Endodermal cell (in vitro differentiated cells): ENCODE measurements around the gene KCNH6. TPM values are rescaled to one million over a fixed set of nuclear protein-coding genes. Genes with fewer than 3 reads are reported as not detected.

Experiments
- DNase-seq: peaks from one replicate; pipeline ENCODE4 v3.0.0-alpha.2; 2017
- H3K27ac ChIP-seq: 2 replicates; pipeline ENCODE4 v1.5.1; 2013; ENCODE audit warnings: mild to moderate bottlenecking, low read depth, low read length, moderate library complexity
- H3K27me3 ChIP-seq: 2 replicates; pipeline ENCODE4 v1.6.1; 2013; ENCODE audit warnings: mild to moderate bottlenecking, low read length, moderate library complexity; ENCODE audit not compliant: insufficient read depth, control insufficient read depth, poor library complexity, severe bottlenecking
- H3K36me3 ChIP-seq: 2 replicates; pipeline ENCODE4 v1.7.0; 2013; ENCODE audit warnings: mild to moderate bottlenecking, low read length, moderate library complexity; ENCODE audit not compliant: control insufficient read depth, insufficient read depth
- H3K4me1 ChIP-seq: one replicate; pipeline ENCODE4 v1.7.0; 2013; ENCODE audit warnings: low read length; ENCODE audit not compliant: control insufficient read depth, insufficient read depth
- H3K4me3 ChIP-seq: 2 replicates; pipeline ENCODE4 v1.5.1; 2013; ENCODE audit warnings: mild to moderate bottlenecking, low read length, moderate library complexity
- H3K9ac ChIP-seq: 2 replicates; pipeline ENCODE4 v1.6.1; 2013; ENCODE audit warnings: mild to moderate bottlenecking, low read length, moderate library complexity; ENCODE audit not compliant: poor library complexity, severe bottlenecking; ENCODE audit errors: extremely low read depth
- H3K9me3 ChIP-seq: 2 replicates; pipeline ENCODE4 v1.6.1; 2013; ENCODE audit warnings: mild to moderate bottlenecking, low read length, moderate library complexity; ENCODE audit not compliant: control insufficient read depth
- H3K27ac Mint-ChIP-seq: 2 replicates; pipeline ENCODE4 v1.8.0; 2020; ENCODE audit warnings: mixed read lengths
- H3K27me3 Mint-ChIP-seq: 2 replicates; pipeline ENCODE4 v1.8.0; 2021; ENCODE audit warnings: mild to moderate bottlenecking, mixed read lengths; ENCODE audit not compliant: insufficient read depth
- H3K36me3 Mint-ChIP-seq: 2 replicates; pipeline ENCODE4 v1.8.0; 2020; ENCODE audit warnings: low read depth, mixed read lengths
- H3K4me1 Mint-ChIP-seq: 2 replicates; pipeline ENCODE4 v1.8.0; 2020; ENCODE audit warnings: mixed read lengths
- H3K4me3 Mint-ChIP-seq: 2 replicates; pipeline ENCODE4 v1.8.0; 2020; ENCODE audit warnings: mild to moderate bottlenecking, moderate library complexity, mixed read lengths
- H3K9me3 Mint-ChIP-seq: 2 replicates; pipeline ENCODE4 v1.8.0; 2020; ENCODE audit warnings: mild to moderate bottlenecking, mixed read lengths
- WGBS, 2 experiments: methylation state at CpG; one replicate each; pipeline versions ENCODE4 v1.1.5 to v1.1.7; 2013; ENCODE audit warnings: missing lambda C conversion rate in 2 of 2, mixed read lengths in 1 of 2; ENCODE audit not compliant: insufficient coverage in 1 of 2, insufficient read length in 1 of 2; 5-methylcytosine and 5-hydroxymethylcytosine counted together
- total RNA-seq, 2 donors: library from RNA; stranded (reverse); fragmentation: NEBNext Ultra II Directional in 1 of 2; extraction: Animal tissue kit (Norgen Biotek cat#: 25700) in 1 of 2; gene quantifications; 2 replicates in 1 of 2; 3 replicates in 1 of 2; pipeline ENCODE4 v1.2.1, GENCODE V29; 2021
- TF ChIP-seq, protein P1 (sequence below): fragments of 200-600 bp; sonication (generic); conservative IDR thresholded peaks from 2 replicates; pipeline ENCODE4 v1.5.0; 2021; ENCODE audit warnings: antibody characterized with exemption, mild to moderate bottlenecking

The KCNH6 gene
- total RNA-seq, 2 donors from 2014 or later: 0.79 to 0.95 TPM

DNA sequence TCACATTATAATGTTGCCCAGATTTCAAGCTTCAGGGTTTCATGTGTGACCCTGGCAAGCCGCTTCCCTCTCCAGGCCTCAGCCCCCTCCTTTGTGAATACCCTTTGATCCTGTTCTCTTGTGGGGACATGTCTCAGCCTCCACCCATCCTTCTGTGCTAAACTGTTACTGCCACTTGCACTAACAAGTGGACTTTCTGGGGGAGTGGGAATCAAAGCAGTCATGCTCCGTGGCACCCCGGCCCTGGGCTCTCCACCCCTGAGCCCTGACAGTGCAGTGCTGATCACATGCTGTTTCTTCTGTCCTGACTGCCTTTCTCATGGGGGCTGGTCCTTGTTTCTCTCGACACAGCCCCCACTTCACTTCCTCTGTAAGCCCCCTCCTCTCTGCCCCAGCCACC lies 17.4 kb downstream of the KCNH6 start:
- no peak overlapping the region for H3K4me3 Mint-ChIP-seq
- Histone ChIP-seq H3K36me3 (no peaks in the 10 kb centered on the region), H3K9me3 (no peaks in the 10 kb centered on the region), H3K4me3 (no peak overlapping the region), H3K9ac (no peak overlapping the region), H3K27me3 (peaks cover 31% of the 10 kb centered on the region), H3K4me1 (no peaks in the 10 kb centered on the region), H3K27ac (no peak overlapping the region)
- peaks cover 31% of the 10 kb centered on the region for H3K27me3 Mint-ChIP-seq
- peaks cover 3% of the 10 kb centered on the region for H3K4me1 Mint-ChIP-seq
- TF ChIP-seq, protein P1, sequence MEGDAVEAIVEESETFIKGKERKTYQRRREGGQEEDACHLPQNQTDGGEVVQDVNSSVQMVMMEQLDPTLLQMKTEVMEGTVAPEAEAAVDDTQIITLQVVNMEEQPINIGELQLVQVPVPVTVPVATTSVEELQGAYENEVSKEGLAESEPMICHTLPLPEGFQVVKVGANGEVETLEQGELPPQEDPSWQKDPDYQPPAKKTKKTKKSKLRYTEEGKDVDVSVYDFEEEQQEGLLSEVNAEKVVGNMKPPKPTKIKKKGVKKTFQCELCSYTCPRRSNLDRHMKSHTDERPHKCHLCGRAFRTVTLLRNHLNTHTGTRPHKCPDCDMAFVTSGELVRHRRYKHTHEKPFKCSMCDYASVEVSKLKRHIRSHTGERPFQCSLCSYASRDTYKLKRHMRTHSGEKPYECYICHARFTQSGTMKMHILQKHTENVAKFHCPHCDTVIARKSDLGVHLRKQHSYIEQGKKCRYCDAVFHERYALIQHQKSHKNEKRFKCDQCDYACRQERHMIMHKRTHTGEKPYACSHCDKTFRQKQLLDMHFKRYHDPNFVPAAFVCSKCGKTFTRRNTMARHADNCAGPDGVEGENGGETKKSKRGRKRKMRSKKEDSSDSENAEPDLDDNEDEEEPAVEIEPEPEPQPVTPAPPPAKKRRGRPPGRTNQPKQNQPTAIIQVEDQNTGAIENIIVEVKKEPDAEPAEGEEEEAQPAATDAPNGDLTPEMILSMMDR: no peak
- no peak overlapping the region for H3K27ac Mint-ChIP-seq
- DNase-seq: peak; percentile 42
- no peaks in the 10 kb centered on the region for H3K36me3 Mint-ChIP-seq
- WGBS, 2 experiments: 76% methylated on average over 4 of the region's 4 CpGs
- no peaks in the 10 kb centered on the region for H3K9me3 Mint-ChIP-seq

DNA sequence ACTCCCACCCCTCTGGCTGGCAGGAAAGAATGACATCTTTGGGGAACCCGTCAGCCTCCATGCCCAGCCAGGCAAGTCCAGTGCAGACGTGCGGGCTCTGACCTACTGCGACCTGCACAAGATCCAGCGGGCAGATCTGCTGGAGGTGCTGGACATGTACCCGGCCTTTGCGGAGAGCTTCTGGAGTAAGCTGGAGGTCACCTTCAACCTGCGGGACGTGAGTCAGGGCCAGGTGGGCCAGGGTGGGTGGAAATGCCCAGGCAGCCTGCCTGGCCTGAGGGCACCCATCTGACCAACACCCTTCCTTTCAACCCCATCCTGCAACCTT lies 19.0 kb downstream of the KCNH6 start:
- peaks cover 28% of the 10 kb centered on the region for H3K27me3 Mint-ChIP-seq
- H3K9ac ChIP-seq: no peak overlapping the region
- no peak overlapping the region for H3K4me3 ChIP-seq
- peaks cover 28% of the 10 kb centered on the region for H3K27me3 ChIP-seq
- peak; percentile 39 for DNase-seq
- TF ChIP-seq, protein P1: no peak
- no peaks in the 10 kb centered on the region for H3K9me3 ChIP-seq
- H3K27ac ChIP-seq: no peak overlapping the region
- H3K9me3 Mint-ChIP-seq: no peaks in the 10 kb centered on the region
- H3K4me3 Mint-ChIP-seq: no peak overlapping the region
- no peaks in the 10 kb centered on the region for H3K36me3 ChIP-seq
- peaks cover 3% of the 10 kb centered on the region for H3K4me1 Mint-ChIP-seq
- no peaks in the 10 kb centered on the region for H3K36me3 Mint-ChIP-seq
- 95 to 96% methylated on average over 4 to 9 of the region's 9 CpGs for WGBS, 2 experiments
- no peaks in the 10 kb centered on the region for H3K4me1 ChIP-seq
- H3K27ac Mint-ChIP-seq: no peak overlapping the region

- Mint-ChIP-seq H3K36me3 (no peaks in the 10 kb centered on the region), H3K27me3 (peaks cover 20% of the 10 kb centered on the region), H3K4me1 (peaks cover 3% of the 10 kb centered on the region), H3K9me3 (no peaks in the 10 kb centered on the region), H3K27ac (no peak overlapping the region), H3K4me3 (no peak overlapping the region)
- TF ChIP-seq, protein P1: no peak
- DNase-seq: peak; percentile 63
- 53 to 81% methylated on average over 7 to 15 of the region's 15 CpGs for WGBS, 2 experiments
- Histone ChIP-seq H3K9me3 (no peaks in the 10 kb centered on the region), H3K9ac (no peak overlapping the region), H3K4me1 (no peaks in the 10 kb centered on the region), H3K27me3 (peaks cover 18% of the 10 kb centered on the region), H3K27ac (no peak overlapping the region), H3K4me3 (no peak overlapping the region), H3K36me3 (no peaks in the 10 kb centered on the region)
Measured at GRCh38 chr17:63542942-63543821, 20.0 kb downstream of the KCNH6 start.
